LNCaP clone FGC (cell line): ENCODE data around the gene FBRSL1.

Experiments
- DNase-seq: peaks from one replicate; pipeline ENCODE4 v3.0.0-alpha.2; 2011; ENCODE audit warnings: low read depth
- H3K4me3 ChIP-seq: 2 replicates; pipeline ENCODE4 v1.5.1; 2011; ENCODE audit warnings: mild to moderate bottlenecking, low read depth, low read length, control low read depth
- TF ChIP-seq, protein P1 (sequence below): IDR thresholded peaks from 2 replicates; pipeline ENCODE4 v1.5.1; 2012; ENCODE audit warnings: mild to moderate bottlenecking; ENCODE audit not compliant: control insufficient read depth, insufficient read depth; ENCODE audit errors: extremely low read depth

The FBRSL1 gene

DNA sequence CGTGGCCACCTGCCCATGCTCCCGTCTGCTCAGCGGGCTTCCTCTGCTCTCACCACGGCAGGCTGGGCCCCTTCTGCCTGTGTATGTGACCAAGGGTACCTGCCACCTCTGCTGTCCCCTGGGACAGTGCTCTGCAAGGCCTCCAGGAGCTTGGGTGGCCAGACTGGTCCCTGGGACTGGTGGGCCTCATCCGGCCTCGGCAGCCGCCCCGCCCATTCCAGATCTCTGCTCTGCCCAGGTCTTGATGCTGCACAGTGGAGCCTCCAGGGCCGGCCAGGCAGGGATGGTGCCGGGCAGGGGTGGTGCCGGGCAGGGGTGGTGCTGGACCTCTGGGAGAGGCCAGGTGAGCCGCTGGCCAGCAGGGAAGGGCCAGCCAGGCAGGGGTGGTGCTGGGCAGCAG, 9.0 kb downstream of the FBRSL1 start:
- H3K4me3 ChIP-seq: no peak overlapping the region
- TF ChIP-seq, protein P1, sequence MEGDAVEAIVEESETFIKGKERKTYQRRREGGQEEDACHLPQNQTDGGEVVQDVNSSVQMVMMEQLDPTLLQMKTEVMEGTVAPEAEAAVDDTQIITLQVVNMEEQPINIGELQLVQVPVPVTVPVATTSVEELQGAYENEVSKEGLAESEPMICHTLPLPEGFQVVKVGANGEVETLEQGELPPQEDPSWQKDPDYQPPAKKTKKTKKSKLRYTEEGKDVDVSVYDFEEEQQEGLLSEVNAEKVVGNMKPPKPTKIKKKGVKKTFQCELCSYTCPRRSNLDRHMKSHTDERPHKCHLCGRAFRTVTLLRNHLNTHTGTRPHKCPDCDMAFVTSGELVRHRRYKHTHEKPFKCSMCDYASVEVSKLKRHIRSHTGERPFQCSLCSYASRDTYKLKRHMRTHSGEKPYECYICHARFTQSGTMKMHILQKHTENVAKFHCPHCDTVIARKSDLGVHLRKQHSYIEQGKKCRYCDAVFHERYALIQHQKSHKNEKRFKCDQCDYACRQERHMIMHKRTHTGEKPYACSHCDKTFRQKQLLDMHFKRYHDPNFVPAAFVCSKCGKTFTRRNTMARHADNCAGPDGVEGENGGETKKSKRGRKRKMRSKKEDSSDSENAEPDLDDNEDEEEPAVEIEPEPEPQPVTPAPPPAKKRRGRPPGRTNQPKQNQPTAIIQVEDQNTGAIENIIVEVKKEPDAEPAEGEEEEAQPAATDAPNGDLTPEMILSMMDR: no peak
- DNase-seq: no peak

DNA sequence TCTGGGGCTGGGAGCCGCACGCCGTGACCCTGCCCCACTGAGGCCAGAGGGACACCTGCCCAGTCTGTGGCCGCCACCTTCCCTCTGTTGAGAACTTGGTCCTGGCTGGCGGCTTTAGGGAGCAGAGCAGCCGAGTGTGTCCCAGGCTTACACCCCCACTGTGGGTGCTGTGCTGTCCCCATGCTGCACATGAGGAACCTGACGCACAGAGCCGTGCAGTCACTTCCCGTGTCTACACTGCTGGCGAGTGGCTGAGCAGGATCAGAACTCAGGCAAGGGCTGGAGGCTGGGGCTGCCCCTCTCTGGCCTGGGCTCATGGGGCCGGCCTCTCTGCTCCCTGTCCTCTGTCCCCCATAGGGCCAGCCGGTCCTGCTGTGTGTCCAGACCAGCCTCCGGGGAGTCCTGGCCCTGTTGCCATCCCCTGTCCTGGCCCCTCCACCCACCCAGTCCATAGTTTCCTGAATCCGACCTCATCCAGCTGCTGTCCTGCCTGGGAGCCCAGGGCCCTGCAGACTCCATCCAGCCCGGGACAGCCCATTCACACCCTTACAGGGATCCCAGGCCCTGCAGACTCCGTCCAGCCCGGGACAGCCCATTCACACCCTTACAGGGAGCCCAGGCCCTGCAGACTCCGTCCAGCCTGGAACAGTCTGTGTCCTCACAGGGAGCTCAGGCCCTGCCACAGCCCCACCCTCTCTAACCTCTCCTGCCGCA, 10.3 kb downstream of the FBRSL1 start:
- DNase-seq: no peak
- TF ChIP-seq, protein P1: no peak

DNA sequence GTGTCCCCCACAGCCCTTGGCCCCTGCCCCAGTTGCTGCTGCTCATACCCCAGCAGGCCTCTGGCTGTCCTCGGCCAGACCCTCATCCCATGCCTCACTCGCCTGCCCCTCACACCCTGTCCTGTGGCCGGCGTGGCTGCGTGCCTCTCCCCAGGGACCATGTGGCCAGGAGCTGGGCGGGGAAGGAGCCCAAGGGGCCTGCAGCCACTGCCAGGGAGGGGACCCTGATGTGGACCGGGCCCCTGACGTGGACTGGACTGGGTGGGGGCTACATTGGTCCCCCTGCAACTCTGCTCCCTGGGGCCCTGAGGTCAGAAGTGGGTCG, 10.9 kb downstream of the FBRSL1 start:
- no peak for DNase-seq
- TF ChIP-seq, protein P1: no peak
- no peak overlapping the region for H3K4me3 ChIP-seq

More for the DNA sequence above, 10.3 kb downstream of the FBRSL1 start:
- no peak overlapping the region for H3K4me3 ChIP-seq

DNA sequence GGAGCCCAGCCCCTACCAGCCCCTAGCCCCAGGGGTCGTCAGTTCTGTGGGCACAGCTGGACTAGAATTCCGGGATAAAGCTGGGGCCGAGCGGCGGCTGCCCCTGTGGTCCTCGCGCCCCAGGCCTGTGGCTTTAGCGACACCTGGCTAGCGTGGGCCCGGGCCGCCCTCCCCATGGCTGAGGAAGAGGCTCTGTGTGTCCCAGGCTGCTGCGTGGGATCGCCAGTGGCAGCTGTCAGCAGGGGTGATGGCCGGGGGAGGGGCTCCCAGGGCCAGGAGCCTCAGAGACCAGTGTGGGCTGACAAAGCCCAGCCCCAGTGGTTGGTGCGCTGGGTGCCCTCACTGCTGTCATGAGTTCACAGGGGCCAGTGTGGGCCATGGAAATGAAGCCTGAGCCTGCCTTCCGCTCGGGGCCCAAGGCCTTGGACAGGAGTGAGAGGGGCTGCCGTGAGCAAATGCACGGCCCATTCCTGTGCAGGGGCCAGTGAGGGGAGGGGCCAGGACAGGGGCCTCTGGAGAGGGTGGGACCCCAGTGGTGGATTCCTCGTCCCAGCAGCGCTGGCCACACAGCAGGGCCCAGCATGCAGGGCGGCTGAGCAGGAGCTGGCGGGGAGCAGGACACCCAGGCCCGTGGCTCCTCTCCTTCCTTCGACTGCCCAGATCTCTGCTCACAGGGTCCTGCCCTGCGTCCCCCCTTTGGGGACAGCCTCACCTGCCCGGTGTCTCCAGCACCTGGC, 11.4 kb downstream of the FBRSL1 start:
- H3K4me3 ChIP-seq: no peak overlapping the region
- DNase-seq: no peak
- TF ChIP-seq, protein P1: no peak

DNA sequence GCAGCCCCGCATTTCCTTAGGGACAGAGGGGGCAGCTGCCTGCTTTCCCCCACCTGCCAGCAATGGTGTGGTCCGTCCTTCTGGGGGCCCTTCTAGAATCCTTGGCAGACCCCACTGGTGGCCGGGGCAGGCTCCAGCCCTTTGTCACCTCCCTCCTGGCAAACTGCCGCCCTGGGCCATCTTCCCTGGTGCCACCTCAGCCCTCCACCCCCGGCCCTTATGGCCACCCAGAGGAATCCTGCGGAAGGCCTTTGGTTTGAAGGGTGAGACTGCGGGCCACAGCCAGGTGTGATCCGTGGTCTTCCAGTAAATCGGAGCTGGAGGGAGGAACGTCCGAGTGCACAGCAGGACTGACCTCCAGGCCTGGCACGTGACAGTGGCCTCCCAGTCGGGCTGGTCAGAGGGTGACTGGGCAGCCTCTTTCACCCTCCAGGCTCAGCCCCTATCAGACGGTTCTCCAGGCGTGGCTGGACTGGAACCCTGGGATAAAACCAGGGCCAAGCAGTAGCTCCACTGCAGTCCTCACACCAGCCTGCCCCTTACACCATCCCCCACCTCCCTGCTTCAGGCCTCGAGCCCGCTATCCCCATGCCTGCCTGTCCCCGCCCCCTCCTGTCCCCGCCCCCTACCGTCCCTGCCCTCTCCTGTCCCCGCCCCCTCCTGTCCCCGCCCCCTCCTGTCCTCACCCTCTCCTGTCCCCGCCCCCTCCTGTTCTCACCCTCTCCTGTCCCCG, 12.4 kb downstream of the FBRSL1 start:
- TF ChIP-seq, protein P1: no peak
- DNase-seq: no peak
- H3K4me3 ChIP-seq: no peak overlapping the region

DNA sequence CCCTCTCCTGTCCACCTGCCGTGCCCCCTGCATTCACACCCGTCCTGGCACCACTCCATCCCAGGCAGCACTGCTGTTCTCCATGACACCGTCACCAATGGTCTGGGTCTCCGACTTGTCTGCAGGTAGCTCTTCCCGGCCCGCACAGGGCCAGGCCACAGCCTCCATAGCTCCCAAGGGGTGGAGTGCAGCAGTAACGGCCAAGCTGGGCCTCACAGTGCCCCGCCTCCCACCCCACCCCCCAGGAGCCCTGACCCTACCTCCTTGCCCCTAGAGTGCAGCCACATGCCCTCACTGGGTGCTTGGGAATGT, 12.9 kb downstream of the FBRSL1 start:
- no peak overlapping the region for H3K4me3 ChIP-seq
- DNase-seq: no peak
- TF ChIP-seq, protein P1: no peak
